Gastrocnemius medialis (tissue), 4 donors: Measurements from ENCODE around the gene PIH1D1.

Experiments
- CTCF ChIP-seq, 5 experiments: fragments of 450-650 bp in 3 of 5; fragments of 200-600 bp in 2 of 5; sonication (generic) in 2 of 5; IDR thresholded peaks in 4 of 5; conservative IDR thresholded peaks in 1 of 5; 1 replicate in 4 of 5; 2 replicates in 1 of 5; pipeline ENCODE4 v1.5.1; 2016 to 2019; ENCODE audit warnings: antibody characterized with exemption in 5 of 5, mild to moderate bottlenecking in 3 of 5, moderate library complexity in 3 of 5
- POLR2A ChIP-seq, 2 donors: fragments of 450-650 bp; IDR thresholded peaks; one replicate each; pipeline ENCODE4 v1.6.1; 2017; ENCODE audit warnings: antibody characterized with exemption in 2 of 2, mild to moderate bottlenecking in 2 of 2, moderate library complexity in 2 of 2

- TF ChIP-seq CTCF (IDR thresholded peaks at IDR 0.05 in 4 of 5, conservative IDR thresholded peaks at IDR 0.05 in 1 of 5), result no peak
- no peak for TF ChIP-seq POLR2A (IDR thresholded peaks at IDR 0.05)
These were observed 22.9 kb upstream of the PIH1D1 start for GRCh38 chr19:49474542-49474924.
